ENCODE data around the gene ATP8A2. TPM values are rescaled to one million over a fixed set of nuclear protein-coding genes. Genes with fewer than 3 reads are reported as not detected.

The ATP8A2 gene
- total and polyA plus RNA-seq, 9 of the 15 experiments (the other 6 are each of a cell fraction or from before 2014, with no cell fraction given) = under 0.01 to 0.33 (median 0.06) TPM; not detected in 4

DNA sequence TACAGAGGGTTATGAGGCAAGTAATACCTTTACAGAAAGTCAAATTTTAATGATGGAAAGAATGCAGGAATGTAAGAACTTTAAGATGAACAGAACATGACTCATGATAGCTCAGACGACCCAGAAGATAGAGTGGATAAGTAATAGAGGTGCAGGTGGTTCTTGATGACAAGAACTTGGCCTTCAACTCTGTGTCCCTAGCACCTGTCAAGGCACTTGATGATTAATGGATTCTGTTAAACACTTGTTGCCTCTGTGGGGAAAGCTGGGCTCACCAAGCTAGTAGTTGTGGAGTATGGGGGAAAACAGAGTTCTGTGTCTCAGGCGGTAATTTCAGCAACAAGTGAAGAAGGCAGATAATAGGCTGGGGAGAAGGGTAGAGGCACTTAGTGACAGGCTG lies 306.2 kb downstream of the ATP8A2 start:
- in situ Hi-C loops (cut with MboI) = no loop called here
- FAIRE-seq (no peak), ATAC-seq (no peak), DNase-seq (ENCODE audit: extremely low read depth in 1 of 4, low spot score in 3 of 4) (no peak)
- no peaks in the 10 kb centered on the region for H3K4me1 ChIP-seq (replicated peaks in 1 of 2; ENCODE audit: control insufficient read depth in 2 of 2, insufficient read depth in 2 of 2, low read length in 2 of 2)
- no peaks in the 10 kb centered on the region for H3K36me3 ChIP-seq (ENCODE audit: control insufficient read depth, insufficient read depth, low read length)
- H3K9me3 ChIP-seq (replicated peaks; ENCODE audit: control insufficient read depth, insufficient read depth, low read depth, low read length) = no peaks in the 10 kb centered on the region
- H3K9me1 ChIP-seq (ENCODE audit: control insufficient read depth, insufficient read depth, low read length) = no peaks in the 10 kb centered on the region
- no peak overlapping the region for H2AFZ ChIP-seq (ENCODE audit: low read depth, low read length)
- no peak overlapping the region for H3K4me3 ChIP-seq
- no peaks in the 10 kb centered on the region for H3K79me2 ChIP-seq (ENCODE audit: control insufficient read depth, insufficient read depth, low read length)
- TF ChIP-seq MXI1 (IDR thresholded peaks at IDR 0.05; ENCODE audit: low read depth, low read length) (no peak), LEF1 (IDR thresholded peaks at IDR 0.05) (no peak), ZNF282 (CRISPR knock-in tag; IDR thresholded peaks at IDR 0.05) (no peak), ELF1 (tag; IDR thresholded peaks at IDR 0.05) (no peak)
- BruUV-seq (replicated peaks) = no TSS peak
- ChIA-PET POLR2A (no interaction called here), CTCF (ENCODE audit: low intra/inter-chr PET ratio) (no interaction called here)
- H3K9ac ChIP-seq (ENCODE audit: insufficient read depth in 1 of 2, low read depth in 2 of 2, low read length in 2 of 2) = no peak overlapping the region
- no peak overlapping the region for H3K4me2 ChIP-seq (ENCODE audit: insufficient read depth, low read length)
- intact Hi-C loops (cut with micrococcal nuclease) = no loop called here
- no peaks in the 10 kb centered on the region; a peak in 1 of 5 replicates for H3K27me3 ChIP-seq (ENCODE audit: control insufficient read depth in 2 of 2, insufficient read depth in 2 of 2, low read length in 2 of 2)
- WGBS (ENCODE audit: insufficient coverage, low coverage, missing lambda C conversion rate) = 0% methylated on average over 2 of the region's 2 CpGs
- H4K20me1 ChIP-seq (replicated peaks; ENCODE audit: control insufficient read depth, insufficient read depth, low read length) = no peaks in the 10 kb centered on the region
- H3K27ac ChIP-seq (ENCODE audit: extremely low read depth, low read depth, low read length) = no peak overlapping the region

DNA sequence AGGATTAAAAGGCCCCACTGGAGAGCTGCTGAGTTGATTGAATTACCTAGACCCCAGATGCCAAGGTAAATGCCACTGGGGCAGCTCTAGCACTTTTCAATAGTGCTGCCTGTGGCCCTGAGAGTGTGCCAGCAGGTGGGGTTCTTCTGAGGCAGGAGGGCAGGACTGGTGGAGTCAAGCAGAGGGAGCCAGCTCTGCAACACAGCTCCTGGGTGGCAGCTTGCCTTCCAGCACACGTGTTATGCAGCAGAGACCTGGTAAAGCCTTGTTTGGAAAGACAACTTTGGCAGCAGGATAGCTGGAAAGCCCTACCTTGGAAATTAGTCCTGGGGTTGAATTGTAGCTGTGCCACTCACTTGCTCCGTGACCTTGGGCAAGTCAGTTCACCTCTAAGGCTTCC lies 306.6 kb downstream of the ATP8A2 start:
- H2AFZ ChIP-seq (ENCODE audit: low read depth, low read length) = no peak overlapping the region
- BruUV-seq (replicated peaks) = no TSS peak
- H3K36me3 ChIP-seq (ENCODE audit: control insufficient read depth, insufficient read depth, low read length) = no peaks in the 10 kb centered on the region
- H3K79me2 ChIP-seq (ENCODE audit: control insufficient read depth, insufficient read depth, low read length) = no peaks in the 10 kb centered on the region
- H3K9me1 ChIP-seq (ENCODE audit: control insufficient read depth, insufficient read depth, low read length) = no peaks in the 10 kb centered on the region
- intact Hi-C loops (cut with micrococcal nuclease) = no loop called here
- in situ Hi-C loops (cut with MboI) = no loop called here
- no peak overlapping the region for H3K27ac ChIP-seq (ENCODE audit: extremely low read depth, low read depth, low read length)
- H3K4me3 ChIP-seq = no peak overlapping the region
- ATAC-seq (no peak), FAIRE-seq (no peak), DNase-seq (ENCODE audit: extremely low read depth in 1 of 4, low spot score in 3 of 4) (no peak)
- H3K27me3 ChIP-seq (ENCODE audit: control insufficient read depth in 2 of 2, insufficient read depth in 2 of 2, low read length in 2 of 2) = no peaks in the 10 kb centered on the region; a peak in 1 of 5 replicates
- no peaks in the 10 kb centered on the region for H3K9me3 ChIP-seq (replicated peaks; ENCODE audit: control insufficient read depth, insufficient read depth, low read depth, low read length)
- no peak overlapping the region for H3K9ac ChIP-seq (ENCODE audit: insufficient read depth in 1 of 2, low read depth in 2 of 2, low read length in 2 of 2)
- H3K4me1 ChIP-seq (replicated peaks in 1 of 2; ENCODE audit: control insufficient read depth in 2 of 2, insufficient read depth in 2 of 2, low read length in 2 of 2) = no peaks in the 10 kb centered on the region
- ChIA-PET POLR2A (interaction anchor here (0.9 kb wide), 1 partner anchor 259 kb away, joined by 3 read pairs; no protein-coding TSS in a partner anchor), CTCF (ENCODE audit: low intra/inter-chr PET ratio) (no interaction called here)
- H3K4me2 ChIP-seq (ENCODE audit: insufficient read depth, low read length) = no peak overlapping the region
- 0% methylated on average over 2 of the region's 2 CpGs for WGBS (ENCODE audit: insufficient coverage, low coverage, missing lambda C conversion rate)
- H4K20me1 ChIP-seq (replicated peaks; ENCODE audit: control insufficient read depth, insufficient read depth, low read length) = no peaks in the 10 kb centered on the region
- TF ChIP-seq, protein P1, sequence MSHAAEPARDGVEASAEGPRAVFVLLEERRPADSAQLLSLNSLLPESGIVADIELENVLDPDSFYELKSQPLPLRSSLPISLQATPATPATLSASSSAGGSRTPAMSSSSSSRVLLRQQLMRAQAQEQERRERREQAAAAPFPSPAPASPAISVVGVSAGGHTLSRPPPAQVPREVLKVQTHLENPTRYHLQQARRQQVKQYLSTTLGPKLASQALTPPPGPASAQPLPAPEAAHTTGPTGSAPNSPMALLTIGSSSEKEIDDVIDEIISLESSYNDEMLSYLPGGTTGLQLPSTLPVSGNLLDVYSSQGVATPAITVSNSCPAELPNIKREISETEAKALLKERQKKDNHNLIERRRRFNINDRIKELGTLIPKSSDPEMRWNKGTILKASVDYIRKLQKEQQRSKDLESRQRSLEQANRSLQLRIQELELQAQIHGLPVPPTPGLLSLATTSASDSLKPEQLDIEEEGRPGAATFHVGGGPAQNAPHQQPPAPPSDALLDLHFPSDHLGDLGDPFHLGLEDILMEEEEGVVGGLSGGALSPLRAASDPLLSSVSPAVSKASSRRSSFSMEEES (CRISPR knock-in tag; IDR thresholded peaks at IDR 0.05) = no peak
- TF ChIP-seq AFF1 (IDR thresholded peaks at IDR 0.05; ENCODE audit: low read depth in 1 of 2, partially characterized antibody in 2 of 2) (no peak), BMI1 (IDR thresholded peaks at IDR 0.05; ENCODE audit: low read length) (no peak), KAT7 (CRISPR knock-in tag; IDR thresholded peaks at IDR 0.05; ENCODE audit: borderline replicate concordance) (no peak), DACH1 (IDR thresholded peaks at IDR 0.05; ENCODE audit: partially characterized antibody) (no peak), ZBTB1 (CRISPR knock-in tag; IDR thresholded peaks at IDR 0.05; ENCODE audit: borderline replicate concordance, low read depth) (no peak), SETDB1 (IDR thresholded peaks at IDR 0.05; ENCODE audit: low read length) (no peak), ETV5 (CRISPR knock-in tag; IDR thresholded peaks at IDR 0.05; ENCODE audit: low read depth) (no peak), MCM7 (IDR thresholded peaks at IDR 0.05) (no peak)

Measured in K562 (cell line).